ENCODE data around the gene PCYT1A.
A peak's percentile ranks its signal among the peaks of the same experiment; 100 is the strongest.
"Not testable (repeated sequence)": the region's sequence is repeated elsewhere in the genome, so short reads cannot be mapped to it uniquely, and the experiment has no call there.

Gene PCYT1A

GRCh38 chr3:196207159-196207832 lies 80.2 kb downstream of the PCYT1A start:
- TF ChIP-seq GATA1 (IDR thresholded peaks at IDR 0.05; ENCODE audit: low read depth, low read length) (no peak), POLR2A (IDR thresholded peaks at IDR 0.05; ENCODE audit: low read length) (no peak)
- peak; percentile 58 to 69 for DNase-seq

GRCh38 chr3:196205442-196206205 lies 81.9 kb downstream of the PCYT1A start:
- DNase-seq: not testable (repeated sequence)

GRCh38 chr3:196203846-196204245 lies 83.7 kb downstream of the PCYT1A start:
- DNase-seq: no peak
- no peak for TF ChIP-seq GATA1 (IDR thresholded peaks at IDR 0.05; ENCODE audit: low read depth, low read length)
- TF ChIP-seq POLR2A (IDR thresholded peaks at IDR 0.05; ENCODE audit: low read length): no peak

DNA sequence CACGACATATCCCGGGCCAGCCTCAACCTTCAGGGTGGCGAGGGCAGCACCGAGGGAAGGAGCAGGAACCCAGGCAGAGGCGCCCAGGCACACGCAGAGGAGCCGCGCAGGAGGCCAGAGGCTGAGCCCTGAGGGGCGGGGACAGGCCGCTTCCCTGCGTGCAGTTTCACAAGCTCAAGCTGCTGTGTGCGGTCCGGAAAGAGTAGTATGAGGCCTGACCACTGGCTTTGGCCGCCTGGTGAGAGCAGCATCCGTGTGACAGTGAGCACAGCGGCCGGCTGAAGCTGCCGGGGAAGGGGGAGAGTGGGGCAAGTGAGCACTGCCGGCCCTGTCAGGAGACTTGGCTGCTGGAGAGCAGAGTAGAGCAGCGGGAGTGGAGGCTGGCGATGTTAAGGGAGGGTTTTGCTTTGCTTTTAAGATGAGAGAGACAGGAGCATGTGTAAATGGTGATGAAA lies 85.0 kb downstream of the PCYT1A start:
- TF ChIP-seq GATA1 (IDR thresholded peaks at IDR 0.05; ENCODE audit: low read depth, low read length): no peak
- no peak for TF ChIP-seq POLR2A (IDR thresholded peaks at IDR 0.05; ENCODE audit: low read length)
- DNase-seq: peak; percentile 35 to 38

- DNase-seq: peak; percentile 26 to 28
These were observed 88.5 kb downstream of the PCYT1A start for GRCh38 chr3:196198771-196199753.

GRCh38 chr3:196198081-196198675 lies 89.3 kb downstream of the PCYT1A start:
- DNase-seq: no peak
- TF ChIP-seq POLR2A (IDR thresholded peaks at IDR 0.05; ENCODE audit: low read length) (no peak), GATA1 (IDR thresholded peaks at IDR 0.05; ENCODE audit: low read depth, low read length) (no peak)

More at GRCh38 chr3:196198771-196199753, 88.5 kb downstream of the PCYT1A start:
- TF ChIP-seq POLR2A (IDR thresholded peaks at IDR 0.05; ENCODE audit: low read length) (no peak), GATA1 (IDR thresholded peaks at IDR 0.05; ENCODE audit: low read depth, low read length) (no peak)

DNA sequence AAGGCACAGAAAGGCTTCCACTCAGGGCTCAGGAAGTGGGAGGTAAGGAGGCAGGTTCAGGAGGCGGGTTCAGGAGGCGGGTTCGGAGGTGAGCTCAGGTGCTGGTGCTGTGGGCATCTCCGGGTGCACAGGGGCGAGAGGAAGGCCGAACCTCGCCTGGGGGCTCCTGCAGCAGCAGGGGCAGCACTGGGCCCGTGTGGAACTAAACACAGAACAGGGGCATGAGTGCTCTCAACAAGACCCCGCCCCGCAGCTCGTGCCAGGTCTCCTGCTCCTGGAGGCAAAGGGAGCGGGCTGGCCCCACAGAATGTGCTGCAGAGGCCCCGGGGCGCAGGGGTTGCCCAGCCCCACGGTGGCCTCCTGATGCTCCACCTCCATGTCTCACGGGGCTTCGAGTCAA lies 90.0 kb downstream of the PCYT1A start:
- no peak for DNase-seq
- TF ChIP-seq GATA1 (IDR thresholded peaks at IDR 0.05; ENCODE audit: low read depth, low read length) (no peak), POLR2A (IDR thresholded peaks at IDR 0.05; ENCODE audit: low read length) (no peak)

DNA sequence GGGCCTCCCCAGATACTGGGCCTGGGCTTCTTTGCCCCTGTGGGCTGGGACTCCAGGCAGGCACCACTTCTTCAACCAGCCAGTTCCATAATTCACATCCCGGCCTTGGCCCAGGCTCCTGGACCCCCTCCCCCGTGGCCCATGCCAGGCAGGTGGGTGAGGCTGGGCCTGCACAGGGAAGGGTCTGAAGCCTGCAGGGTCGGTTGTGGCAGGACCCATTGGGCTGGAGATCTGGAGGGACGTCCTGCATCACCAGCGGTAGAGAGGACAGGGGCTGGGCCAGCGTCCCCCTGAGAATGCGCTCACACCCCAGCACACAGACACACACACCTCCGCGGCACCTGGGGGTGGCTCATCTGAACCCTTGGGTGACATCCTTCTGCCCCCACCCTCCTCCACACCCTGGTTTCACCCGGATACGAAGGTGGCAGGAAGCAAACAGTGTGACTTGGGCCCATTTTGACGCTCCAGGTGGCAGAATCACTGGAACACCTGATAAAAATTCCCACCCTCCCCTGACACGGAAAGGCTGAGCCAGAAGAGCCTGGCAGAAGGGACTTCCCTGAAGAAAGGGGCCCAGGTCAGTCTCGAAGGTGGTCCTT lies 91.8 kb downstream of the PCYT1A start:
- TF ChIP-seq POLR2A (IDR thresholded peaks at IDR 0.05; ENCODE audit: low read length) (no peak), GATA1 (IDR thresholded peaks at IDR 0.05; ENCODE audit: low read depth, low read length) (no peak)
- peak in 1 of 2 experiments; percentile 49 for DNase-seq

DNA sequence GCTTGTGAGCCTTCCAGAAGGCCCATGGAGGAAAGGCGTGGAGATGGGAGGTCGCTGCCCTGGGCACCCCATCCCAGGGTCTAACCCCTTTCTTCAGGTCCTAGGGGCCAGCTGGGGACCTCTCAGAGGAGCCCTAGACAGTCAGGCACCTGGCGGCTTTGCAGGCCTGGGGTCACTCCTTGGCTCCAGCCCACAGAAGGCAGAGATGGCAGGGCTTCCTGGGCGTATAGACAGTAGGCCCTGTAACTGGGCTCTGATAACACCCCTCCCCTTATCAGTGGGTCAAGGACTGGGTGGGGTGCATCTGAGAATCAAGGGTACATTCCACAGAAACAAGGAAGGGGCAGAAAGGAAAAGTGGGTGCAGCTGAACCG lies 93.0 kb downstream of the PCYT1A start:
- TF ChIP-seq POLR2A (IDR thresholded peaks at IDR 0.05; ENCODE audit: low read length) (peak; percentile 62), GATA1 (IDR thresholded peaks at IDR 0.05; ENCODE audit: low read depth, low read length) (no peak)
- DNase-seq: peak; percentile 78 to 89

DNA sequence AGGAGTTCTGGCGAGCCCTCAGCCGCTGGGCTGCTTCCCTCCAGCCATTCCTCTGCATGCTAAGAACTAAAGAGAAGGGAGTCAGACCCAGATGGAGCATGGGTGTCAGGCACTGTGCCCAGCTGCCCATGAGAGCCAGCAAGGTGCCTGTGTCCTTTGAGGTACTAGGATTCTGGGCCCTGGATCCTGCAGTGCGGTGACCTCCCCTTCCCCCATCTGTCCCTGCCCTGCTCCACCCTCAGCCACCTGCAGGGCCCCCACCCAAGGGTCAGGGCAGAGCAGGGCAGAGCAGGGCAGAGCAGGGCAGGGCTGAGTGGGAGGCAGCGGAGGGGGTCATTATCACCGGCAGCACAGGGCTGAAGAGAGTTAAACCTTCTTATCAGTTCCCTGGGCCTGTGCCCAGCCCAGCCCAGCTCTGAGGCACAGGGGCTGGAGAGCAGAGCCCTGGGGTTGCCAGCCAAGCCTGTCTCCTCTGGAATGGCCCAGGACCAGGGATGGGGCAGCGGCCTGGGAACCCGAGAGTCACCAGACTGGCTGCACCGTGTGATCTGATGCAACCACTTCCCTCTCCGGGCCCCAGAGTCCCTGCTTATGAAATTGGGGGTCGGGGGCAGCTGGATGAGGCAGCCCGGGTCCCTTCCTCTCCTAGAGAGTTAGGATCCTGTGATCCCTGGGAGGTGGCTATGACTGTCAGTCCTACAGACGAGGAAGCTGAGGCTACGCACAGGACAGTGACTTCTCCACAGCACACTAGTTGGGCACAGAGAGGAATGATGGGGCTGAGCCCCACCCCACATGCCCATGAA lies 93.6 kb downstream of the PCYT1A start:
- DNase-seq: peak; percentile 94 to 98
- TF ChIP-seq GATA1 (IDR thresholded peaks at IDR 0.05; ENCODE audit: low read depth, low read length): peak; percentile 62
- TF ChIP-seq POLR2A (IDR thresholded peaks at IDR 0.05; ENCODE audit: low read length): peak; percentile 66

DNA sequence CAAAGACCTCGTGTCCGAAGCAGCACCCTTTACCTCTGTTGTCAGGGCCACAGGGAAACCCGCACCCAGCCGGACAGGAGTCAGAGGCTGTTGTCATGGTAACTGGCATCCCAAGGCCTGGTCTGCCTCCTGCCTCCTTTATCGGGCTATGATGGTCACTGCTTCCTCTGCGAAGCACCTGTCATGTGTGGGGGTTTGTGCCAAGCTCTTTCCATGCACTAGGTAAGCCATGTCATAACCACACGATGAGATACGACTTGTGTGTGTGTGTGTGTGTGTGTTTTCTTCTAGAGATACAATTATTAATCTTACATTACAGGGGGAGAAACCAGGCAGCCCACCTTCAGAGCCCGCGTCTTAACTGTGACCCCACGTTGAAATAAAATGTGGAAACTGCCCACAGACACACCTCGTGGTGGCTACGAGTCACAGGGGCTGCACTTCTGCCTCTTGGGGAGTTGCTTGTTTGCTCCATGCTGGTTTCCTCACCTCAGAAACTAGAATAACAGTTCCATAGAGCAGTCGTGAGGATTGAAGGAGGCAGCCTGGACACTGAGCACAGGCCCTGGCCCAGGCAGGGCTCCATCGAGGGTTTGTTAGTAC lies 94.3 kb downstream of the PCYT1A start:
- DNase-seq: peak; percentile 59 to 64
- TF ChIP-seq GATA1 (IDR thresholded peaks at IDR 0.05; ENCODE audit: low read depth, low read length) (no peak), POLR2A (IDR thresholded peaks at IDR 0.05; ENCODE audit: low read length) (no peak)

GRCh38 chr3:196192524-196193051 lies 94.9 kb downstream of the PCYT1A start:
- DNase-seq: peak; percentile 54 to 62
- TF ChIP-seq GATA1 (IDR thresholded peaks at IDR 0.05; ENCODE audit: low read depth, low read length) (no peak), POLR2A (IDR thresholded peaks at IDR 0.05; ENCODE audit: low read length) (peak; percentile 7)

All from erythroblast (primary cell).